Measurements from ENCODE around the gene FGR.

FGR gene

DNA sequence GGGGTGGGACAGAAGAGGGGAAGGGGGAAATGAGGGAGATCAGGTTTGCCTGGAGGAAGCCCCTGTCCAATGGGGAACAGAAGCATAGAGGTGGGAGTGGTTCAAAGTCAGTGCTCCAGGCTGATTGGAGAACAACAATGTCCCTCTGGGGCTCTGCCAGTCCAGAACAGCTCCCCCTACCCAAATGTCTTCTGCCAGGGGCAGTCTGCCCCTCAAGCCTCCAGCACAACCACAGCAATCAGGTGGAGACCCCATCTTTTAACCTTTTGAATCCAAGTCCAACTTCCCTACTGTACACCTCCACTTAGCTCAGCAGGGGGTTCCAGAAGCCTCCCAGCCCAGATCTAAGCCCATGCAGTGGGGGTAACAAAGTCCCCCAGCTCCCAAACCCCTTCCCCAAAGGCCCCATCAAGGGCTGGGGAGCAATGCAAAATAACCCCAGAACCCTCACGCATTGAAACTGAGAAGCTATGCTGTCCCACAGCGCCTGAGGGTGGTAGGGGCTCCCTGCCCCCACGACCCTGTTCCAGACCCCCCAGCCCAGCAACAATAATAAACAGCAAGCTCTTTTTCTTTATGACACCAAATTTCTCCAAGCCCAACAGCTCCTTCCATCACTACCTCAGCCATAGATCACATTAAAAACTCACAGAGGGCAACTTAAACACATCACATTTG is 34.3 kb downstream of the FGR start:
- DNase-seq = no peak

DNA sequence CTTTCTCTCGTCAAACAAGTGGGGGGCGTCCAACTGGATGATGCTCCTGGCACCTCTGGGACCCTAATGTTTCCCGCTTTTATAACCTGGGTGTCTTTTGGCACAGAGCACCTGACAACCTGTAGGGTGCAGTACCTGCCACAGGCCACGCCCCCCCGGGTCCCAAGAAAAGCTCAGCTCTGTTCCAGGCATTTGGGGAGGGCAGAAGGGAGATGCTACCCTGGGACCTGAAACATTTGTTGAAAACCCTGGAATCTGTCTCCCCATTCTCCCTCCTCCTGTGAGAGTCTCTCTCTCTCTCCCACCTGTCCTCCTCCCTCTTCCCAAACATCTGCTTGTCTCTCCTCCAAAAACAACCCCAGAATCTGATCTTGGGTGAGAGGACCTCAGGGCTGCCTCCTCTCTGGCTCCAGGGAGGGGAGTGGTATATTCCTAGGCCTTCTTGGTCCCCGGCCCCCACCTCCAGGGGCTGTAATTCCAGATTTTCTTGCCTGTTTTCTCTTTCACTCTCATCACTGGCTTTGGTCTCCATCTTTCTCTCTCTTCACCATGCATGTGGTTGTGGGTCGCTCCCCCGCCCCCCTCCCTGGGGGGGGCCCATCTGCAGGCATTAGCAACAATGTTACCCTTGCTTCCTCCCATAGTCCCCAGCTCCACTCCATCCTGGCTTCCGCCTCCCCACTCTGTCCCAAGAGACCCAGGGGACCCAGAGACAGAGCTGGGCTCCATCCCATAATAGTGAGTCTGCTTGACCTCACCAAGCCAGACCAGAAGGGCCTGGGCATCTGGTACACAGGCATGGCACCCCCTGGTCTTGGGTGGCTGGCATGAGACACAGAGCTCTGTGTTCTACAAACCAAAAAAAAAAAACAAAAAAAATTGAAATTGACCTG is 35.1 kb downstream of the FGR start:
- no peak for DNase-seq

DNA sequence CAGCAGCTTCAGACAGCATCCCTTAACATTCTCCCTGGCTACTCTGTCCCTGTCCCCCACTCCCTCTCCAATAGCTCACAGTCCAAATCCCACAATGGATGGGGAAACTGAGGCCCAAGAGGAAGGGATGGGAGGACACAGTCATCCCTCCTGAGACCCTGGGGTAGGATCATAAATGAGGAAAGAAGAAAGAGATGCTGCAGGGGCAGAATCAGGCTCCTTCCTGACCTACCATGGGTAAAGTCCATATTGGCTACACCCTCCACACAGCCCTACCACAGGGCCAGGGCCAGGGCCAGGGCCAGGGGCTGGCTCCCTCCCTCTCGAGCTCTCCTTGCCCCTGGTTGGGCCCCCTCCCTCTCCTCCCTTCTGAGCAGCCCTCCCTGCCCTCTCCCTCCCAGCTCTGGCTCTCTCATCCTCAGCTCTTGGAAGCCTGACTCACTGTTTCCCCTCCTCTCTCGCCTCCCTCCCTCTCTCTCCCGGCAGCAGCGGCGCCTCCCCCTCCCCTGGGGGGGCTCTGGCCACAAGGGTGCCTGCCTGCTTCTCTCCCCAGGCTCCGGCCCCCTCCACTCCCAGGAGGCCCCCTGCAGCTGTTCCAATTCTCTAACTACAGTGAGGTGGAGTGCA is 36.0 kb downstream of the FGR start:
- DNase-seq = no peak

DNA sequence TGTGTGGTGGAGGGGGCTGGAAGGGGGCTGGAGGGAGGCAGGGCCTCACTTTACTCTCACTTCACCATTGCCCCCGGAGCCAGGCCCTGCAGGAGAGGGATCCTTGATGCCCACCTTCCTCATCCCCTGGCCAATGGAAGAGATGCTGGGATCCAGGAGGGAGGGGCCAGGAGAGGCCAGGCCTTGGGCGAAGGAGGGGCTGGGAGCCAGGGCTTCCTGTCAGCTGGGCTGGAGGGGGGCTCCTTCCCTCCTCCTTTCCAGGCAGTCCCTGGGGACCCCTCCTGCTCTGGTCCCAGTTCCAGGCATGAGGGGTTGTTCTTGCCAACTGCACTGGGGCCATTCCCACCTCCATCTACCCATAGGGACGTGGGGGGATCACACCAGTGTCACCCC is 36.7 kb downstream of the FGR start:
- no peak for DNase-seq

DNA sequence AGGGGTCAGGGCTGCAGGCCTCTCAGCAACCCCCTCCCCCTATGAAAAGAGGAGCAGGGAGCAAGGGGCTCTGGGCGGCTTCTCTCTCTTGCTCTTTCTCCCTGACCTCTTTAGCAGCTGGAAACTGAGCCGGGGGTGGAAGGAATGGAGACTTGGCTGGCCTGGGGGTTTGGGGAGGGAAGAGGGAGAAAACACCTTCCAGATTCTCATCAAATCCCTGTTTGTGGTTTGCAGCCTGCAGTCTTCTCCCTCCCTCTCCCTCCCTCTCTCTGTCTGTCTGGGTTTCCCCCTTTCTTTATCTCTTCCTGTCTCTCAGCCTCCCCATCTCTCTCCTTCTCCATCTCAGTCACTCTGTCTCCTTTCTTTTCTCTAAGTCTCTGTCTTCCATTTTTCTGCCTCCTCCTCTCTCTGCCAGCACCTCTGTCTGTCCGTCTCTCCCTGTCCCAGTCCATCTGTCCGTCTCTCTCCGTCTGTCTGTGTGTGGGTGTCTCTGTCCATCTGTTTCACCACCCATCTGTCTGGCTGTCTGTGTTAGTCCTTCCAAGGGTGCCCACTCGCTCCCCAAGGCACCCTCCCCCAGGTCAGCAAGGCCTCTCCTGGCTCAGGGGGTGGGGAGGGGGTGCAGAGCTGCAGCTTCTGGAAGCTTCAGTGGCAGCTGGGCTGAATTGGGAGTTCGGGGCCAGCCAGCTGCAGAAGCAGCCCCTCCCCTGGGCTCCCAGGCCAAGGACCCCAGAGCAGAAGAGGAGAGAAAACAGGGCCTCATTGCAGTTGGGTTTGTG is 37.3 kb downstream of the FGR start:
- no peak for DNase-seq

DNA sequence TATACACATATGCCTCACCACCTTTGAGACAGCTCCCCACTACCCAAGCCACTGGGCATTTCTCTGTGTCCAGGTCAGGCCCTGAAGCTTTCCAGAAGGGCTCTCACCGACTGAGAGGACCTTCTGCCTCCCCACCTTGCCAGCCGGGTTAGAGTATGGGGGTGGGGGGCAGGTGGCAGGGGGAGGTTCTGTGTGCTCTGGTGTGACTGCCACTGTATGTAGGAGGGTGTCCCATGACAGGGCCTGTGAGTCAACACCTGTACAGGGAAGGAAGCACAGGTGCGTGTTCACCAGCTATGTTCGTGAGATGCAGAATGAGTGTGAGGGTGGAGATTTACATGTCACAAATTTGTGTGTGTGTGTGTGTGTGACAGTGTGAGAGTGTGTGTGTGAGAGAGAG is 38.0 kb downstream of the FGR start:
- DNase-seq = no peak

DNA sequence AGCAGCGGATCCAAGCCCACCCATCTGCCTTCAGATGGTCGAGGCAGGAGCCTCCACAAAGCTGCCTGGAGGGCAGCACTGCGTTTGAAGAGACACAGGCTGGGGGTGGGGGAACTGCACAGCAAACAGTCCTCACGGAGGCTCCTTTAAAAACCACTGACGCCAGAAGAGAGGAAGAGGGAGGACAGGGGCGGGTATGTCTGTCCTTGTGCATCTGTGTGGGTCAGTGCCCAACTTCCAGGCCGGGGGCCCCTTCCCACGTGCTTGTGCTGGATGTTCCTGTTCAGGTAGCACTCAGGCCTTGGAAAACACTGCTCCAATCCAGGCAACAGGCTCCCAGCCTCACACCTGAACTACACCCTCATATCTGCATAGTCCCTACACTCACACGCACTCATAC is 38.7 kb downstream of the FGR start:
- DNase-seq = no peak

DNA sequence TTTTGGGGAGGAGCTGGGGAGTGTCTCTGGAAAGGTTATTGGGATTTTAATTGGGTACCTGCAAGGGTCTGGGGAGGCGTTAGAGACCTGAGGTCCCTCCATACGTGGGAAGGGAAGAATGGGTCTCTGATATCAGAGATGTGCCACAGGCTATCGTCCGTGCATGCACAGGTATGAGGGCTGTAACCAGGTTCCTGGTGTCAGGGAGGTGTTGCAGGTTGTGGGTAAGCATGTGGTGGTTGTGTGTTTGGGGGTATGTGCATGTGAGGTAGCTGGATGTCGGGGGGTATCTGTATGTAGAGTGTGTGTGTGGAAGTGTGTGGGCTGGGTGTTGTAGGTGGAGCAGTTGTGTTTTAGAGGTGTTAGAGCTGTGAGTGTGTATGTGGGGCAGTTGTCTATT is 39.4 kb downstream of the FGR start:
- no peak for DNase-seq

DNA sequence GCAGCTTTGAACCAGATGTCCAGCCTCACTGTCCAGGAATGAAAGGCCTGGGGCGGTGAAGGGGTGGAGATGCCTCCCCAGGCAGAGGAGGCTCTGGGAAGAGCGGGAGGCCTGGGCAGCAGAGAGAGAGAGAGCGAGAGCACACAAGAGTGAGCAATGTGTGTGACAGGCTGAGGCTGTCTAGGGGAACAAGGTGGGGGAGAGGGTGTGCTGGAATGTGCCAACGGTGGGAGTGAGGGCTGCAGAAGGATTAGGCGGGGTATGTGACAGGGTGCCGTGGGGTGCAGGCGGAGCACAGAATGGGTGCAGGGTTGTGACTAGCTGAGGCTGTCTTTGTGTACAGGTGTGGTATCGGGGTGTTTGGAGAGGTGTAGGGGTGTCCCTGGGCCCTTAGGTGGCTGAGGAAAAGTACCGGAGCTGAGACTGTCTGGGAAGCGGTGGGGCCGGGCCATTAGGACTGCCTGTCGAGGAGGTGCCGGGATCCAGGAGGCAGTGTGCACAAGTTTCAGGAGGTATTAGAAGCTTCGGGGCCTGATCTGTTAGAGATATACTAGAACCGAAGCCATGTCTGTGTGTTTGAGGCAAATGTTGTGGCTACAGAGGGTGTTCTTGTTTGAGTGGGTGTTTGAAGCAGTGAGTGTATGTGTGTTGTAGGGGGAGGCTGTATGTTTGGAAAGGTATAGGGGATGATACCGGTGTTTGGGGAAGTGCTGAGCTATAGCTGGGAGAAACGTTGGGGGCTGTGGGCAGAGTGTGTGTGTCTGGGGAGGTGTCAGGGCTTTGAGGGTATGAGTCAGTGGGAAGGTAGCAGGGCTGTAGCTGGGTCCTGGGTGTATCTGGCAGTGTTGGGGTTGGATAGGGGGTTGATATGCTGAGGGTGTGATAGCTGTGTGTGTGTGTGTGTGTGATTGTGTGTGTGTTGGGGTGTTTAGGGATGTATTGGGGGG is 40.1 kb downstream of the FGR start:
- DNase-seq = no peak

DNA sequence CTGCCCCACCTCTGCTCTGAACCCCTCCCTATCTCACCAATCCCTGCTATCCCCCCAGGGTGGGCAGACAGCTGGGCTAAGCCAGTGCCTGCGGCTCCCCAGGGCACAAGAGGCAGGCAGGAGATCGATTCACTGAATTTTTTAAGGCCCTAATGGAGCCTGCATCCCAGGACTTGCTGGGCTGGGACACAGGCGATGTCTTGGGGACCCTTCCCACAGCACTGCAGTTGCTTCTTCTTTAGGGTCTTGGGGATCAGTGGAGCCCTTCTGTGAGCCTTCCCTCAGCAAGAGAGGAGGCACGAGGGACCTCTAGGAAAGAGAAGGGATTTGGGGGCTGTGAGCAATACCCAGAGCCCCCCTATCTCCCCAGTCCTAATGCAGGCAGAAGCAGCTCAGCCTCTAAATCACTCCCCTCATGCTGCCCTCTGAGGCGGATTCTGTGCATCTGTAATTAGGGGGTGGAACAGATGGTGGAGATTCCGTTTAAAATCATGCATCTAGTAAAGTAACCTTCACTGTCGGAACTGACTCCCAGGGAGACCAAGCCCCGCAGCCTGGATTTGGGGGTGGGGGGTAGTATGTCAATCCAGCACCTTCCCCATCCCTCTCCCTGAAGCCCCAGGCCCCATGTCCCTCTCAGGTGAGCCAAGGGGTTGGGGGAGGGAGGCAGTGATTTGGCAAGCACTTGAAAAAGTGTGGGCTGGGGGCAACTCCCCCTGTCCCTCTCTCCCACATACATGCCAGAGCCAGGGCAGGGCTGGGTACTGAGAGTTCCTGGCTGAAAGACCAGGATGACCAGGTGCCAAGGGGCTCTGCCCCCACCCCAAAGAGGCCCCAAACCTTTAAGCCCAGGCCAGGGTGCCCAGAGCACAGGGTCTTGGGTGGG is 41.1 kb downstream of the FGR start:
- DNase-seq = no peak

DNA sequence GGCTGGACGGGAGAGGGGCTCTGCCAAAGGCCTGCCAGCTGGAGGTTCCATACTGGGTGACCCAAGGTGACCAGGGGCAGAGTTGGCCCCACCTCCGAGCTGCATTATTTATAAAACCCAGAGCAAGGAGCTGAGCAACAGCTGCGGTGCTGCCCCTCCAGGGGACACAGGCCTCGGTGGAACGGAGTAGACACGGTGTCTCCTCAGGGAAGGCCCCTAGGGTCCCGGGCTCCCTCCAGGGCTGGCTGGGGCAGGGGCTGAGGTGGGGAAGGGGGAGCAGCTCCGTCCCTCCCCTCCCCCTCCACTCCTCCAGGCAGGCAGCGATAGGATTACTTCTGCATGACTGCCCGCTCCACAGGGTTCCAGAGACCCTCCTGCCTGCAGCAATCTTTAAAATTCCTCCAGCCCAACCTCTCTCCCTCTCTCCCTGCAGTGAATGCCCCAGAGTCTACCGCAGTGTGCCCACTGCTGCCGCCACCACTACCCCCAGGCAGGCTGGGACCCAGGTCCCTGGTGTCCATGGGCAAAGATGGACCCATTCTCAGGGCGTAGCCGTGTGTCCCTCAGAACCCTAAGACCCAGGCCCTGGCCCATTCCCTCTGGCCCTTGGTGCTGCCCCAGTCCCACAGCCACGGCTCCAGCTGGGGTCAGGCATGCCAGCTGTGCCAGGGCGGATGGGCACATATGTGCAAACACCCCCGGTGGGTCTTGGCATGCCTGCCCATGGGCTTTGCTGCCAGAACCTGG is 41.9 kb downstream of the FGR start:
- no peak for DNase-seq

DNA sequence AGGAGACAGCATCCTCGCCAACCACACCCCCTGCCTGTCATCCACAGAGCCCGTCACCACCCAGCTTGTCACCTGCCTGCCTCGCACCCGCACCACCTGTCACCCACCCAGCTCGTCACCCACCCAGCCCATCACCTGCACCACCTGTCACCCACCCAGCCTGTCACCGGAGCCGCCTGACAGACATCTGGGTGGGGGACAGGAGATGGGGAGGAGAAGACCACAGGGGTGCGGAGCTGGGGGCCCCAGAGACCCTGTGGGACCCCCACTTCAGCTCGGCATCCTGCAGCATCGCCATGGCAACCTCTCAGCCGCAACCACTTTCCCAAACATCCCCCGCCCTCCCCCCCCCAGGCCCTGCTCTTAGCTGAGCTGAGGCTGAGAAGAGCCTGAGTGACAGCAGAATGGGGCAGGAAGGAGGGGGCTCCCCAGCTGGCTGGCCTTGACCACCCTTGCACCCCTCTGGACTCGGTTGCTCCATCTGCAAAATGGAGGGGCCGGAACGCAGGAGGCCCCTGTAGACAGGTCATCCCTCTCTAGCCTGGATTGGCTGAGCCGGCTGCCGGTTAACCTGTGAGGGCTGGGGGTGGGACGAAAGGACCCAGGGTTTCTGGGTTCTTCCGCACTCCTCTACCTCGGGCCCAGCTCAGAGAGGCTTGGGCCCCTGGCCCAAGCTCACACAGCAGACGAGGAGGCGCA is 42.6 kb downstream of the FGR start:
- no peak for DNase-seq

DNA sequence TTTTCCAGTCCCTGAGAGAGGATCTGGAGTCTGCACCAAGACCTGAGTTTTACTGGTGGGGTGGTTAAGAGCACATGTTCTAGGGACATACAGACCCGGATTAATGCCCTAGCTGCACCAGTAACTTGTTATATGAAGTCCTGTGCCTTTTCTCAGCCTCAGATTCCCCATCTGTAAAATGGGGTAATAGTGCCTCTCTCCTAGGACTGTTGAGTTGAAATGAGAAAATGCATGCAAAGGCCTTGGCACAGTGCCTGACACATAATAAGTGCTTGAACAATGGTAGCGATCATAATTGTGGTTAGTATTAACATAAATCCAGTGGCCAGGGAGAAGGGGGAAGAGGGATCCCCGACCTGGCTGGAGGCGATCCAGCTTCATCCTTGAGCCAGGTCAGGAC is 43.4 kb downstream of the FGR start:
- no peak for DNase-seq

DNA sequence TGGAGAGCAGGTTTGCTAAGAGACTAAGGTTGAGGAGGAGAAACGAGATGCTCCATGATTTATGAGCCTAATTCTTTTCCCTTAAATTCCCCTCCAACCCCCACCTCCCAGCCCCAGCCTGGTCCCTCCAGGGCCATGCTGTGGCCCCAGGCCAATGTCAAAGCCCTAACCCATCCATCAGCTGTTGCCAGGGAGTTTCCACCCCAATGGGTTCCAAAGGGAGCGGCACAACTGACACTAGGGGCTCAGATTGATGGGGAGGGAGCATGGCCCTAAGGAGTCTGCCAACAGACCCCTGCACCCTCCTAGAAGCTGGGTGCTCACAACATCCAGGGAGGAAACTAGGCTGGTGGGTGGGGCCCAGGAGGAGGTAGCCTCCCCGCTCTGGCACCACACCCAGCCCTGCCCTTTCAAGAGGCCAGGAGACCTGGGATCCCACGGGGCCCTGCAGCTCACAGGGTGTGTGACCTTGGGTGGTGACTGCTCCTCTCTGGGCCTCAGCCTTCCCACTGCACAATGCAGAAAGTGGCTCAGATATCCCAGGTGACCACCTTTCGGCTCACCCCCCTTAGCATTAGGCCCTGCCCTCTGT is 44.0 kb downstream of the FGR start:
- DNase-seq = no peak

DNA sequence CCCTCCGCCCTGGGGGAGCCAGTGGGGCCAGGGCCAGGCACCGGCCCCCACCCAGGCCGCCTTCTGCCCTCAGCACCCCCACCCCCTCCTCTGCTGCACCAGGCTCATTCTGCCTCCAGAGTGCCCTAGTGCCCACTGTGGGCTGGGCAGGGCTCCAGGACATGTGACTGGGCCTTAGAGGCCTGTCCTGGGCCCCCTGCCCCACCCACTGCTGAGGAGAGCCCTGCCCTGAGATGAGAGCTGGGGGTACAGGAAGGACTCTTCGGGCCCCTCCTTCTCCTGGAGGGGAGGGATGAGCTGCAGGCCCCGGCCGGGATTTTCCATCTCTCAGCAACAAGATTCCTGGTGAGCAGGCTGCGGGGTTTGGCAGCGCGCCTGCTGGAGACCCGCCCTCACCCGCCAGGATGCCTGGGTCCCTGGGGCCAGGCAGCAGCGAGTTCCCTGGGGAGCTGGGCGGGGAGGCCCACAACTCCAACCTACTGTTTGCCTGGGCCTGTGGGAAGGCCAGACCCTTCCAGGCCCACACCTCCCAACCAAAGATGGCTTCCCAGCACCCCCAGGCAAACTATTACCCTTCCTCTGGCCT is 45.1 kb downstream of the FGR start:
- no peak for DNase-seq

DNA sequence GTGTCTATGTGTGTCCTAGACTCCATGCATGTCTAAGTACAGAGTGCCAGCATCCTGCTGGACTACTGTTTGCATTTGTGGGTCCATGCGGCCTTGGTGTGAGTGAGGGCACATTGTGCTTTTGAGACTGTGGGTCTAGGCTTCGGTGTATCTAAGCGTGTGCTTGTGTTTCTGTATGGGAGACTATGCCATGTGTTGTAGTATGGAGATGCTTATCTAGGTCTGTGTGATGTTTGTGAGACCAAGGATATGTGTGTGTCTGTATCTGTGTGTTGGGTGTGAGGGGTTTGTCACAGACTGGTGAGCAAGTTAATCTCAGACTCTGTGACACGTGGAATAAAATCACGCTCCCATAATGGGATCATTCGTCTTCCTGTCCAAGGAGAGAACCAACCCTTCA is 45.5 kb downstream of the FGR start:
- no peak for DNase-seq

DNA sequence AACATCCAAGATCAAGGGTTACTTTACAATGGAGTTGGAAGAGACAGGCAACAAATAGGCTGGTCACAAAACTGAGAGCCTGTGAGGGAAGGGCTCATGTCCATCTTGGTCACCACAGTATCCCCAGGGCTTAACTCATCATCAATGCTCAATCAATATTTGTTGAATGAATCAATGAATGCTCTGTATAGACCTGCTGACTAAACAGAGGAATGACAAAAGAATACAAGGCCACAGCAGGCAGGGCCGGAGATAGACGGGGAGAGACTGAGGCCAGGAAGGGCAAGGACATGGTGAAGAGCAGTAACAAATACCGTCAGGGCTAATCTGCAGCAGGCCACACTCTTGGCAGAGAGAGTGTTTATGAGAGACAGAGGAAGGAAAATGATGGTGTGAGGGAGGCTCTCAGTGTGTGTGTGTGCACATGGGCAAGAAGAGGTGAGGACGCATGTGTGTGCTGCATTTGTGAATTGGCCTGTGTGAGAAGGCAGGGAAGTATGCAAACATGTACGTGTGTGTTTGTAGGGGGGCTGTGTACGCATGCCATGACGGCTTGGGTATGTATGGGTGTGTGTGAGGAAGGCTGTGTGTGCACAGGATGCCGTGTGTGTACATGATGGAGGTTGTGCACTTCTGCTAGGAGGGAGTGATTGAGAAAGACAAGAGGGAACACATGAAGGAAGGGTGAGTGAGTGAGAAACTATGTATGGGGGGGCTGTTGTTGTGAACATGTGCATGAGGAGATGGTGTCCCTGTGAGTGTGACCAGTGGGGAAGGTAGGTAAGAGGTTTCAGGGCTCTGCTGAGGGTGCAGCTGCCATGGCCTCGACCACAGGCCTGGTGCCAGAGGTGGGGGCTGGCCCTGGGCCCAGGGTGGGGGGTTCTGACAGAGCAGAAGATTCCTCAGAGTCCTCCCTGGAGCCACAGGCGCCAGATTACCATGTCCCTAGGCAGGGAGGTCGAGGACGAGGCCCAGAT is 46.4 kb downstream of the FGR start:
- no peak for DNase-seq

DNA sequence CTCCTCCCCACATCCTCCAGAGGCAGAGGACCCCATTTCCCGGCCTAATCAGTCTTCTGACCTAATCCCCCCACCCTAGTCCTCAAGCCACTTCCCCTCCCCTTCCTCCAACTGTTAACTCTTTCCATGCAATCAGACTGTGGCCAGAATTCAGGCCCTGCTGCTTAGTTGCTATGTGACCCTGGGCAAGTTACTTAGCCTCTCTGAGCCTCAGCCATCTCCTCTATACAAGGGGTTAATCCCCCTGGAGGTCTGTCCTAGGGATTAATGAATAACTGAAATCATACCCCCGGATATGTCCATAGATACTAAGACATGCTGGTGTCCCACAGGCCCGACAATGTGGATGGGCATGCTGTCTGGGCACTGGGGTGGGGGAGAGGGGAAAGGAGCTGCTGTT is 49.3 kb downstream of the FGR start:
- DNase-seq = no peak
